ENCODE data around the gene PALLD. TPM values are rescaled to one million over a fixed set of nuclear protein-coding genes. Genes with fewer than 3 reads are reported as not detected.

The PALLD gene
- total RNA-seq, 1 experiment from 2014 or later: 166 TPM

GRCh38 chr4:168712316-168712890, 215.6 kb downstream of the PALLD start:
- ChIA-PET CTCF (interaction anchor here (1.4 kb wide), 1 partner anchor 127 kb away, joined by 4 read pairs; no protein-coding TSS in a partner anchor), POLR2A (no interaction called here), RAD21 (ENCODE audit: low non-redundant PET in 1 of 2, low total read pairs in 2 of 2, uncharacterized antibody in 2 of 2, unreplicated experiment in 2 of 2) (no interaction called here)
- Histone ChIP-seq H3K9me3 (ENCODE audit: control insufficient read depth in 1 of 2, insufficient read depth in 1 of 2, low read depth in 1 of 2, low read length in 2 of 2) (no peaks in the 10 kb centered on the region), H2AFZ (ENCODE audit: low read depth, low read length, poor library complexity, severe bottlenecking) (no peak overlapping the region), H3K4me2 (ENCODE audit: low read length) (no peak overlapping the region), H3K9me2 (ENCODE audit: insufficient read depth) (no peaks in the 10 kb centered on the region), H3K4me3 (replicated peaks in 1 of 2; ENCODE audit: low read depth in 1 of 2, low read length in 2 of 2) (no peak overlapping the region), H3K4me1 (ENCODE audit: control insufficient read depth in 1 of 2, insufficient read depth in 2 of 2, low read length in 2 of 2) (peaks cover 0 to 6% of the 10 kb centered on the region in 2 experiments; a peak in 1 of 4 replicates), H3K27ac (ENCODE audit: low read depth, low read length) (no peak overlapping the region), H3K36me3 (ENCODE audit: control insufficient read depth in 1 of 2, insufficient read depth in 2 of 2, low read length in 2 of 2) (peaks cover 9% of the 10 kb centered on the region in 2 experiments; a peak in 3 of 4 replicates), H4K20me1 (ENCODE audit: insufficient read depth) (no peaks in the 10 kb centered on the region), H3K9ac (ENCODE audit: low read length) (no peak overlapping the region), H3K27me3 (ENCODE audit: insufficient read depth, low read length) (no peaks in the 10 kb centered on the region), H3K79me2 (ENCODE audit: insufficient read depth, low read length) (no peaks in the 10 kb centered on the region)
- no peak for DNase-seq (ENCODE audit: low read depth, low spot score)
- intact Hi-C loops (cut with micrococcal nuclease): loop anchor here (10.0 kb wide), 1 partner anchor 772 kb away; no protein-coding TSS in a partner anchor
- no peak for ATAC-seq
- TF ChIP-seq CTCF (IDR thresholded peaks at IDR 0.05 in 2 of 3, conservative IDR thresholded peaks at IDR 0.05 in 1 of 3; ENCODE audit: borderline replicate concordance in 1 of 3, insufficient read depth in 1 of 3, low read depth in 2 of 3, low read length in 2 of 3): no peak
- TF ChIP-seq CBX3 (IDR thresholded peaks at IDR 0.05; ENCODE audit: low read depth): no peak
- TF ChIP-seq JUND (IDR thresholded peaks at IDR 0.05): no peak
- TF ChIP-seq EZH2phosphoT487 (IDR thresholded peaks at IDR 0.05; ENCODE audit: borderline replicate concordance): no peak
- TF ChIP-seq ZBTB33 (IDR thresholded peaks at IDR 0.05; ENCODE audit: extremely low read depth, insufficient replicate concordance, low read length): no peak
- TF ChIP-seq ZFX (IDR thresholded peaks at IDR 0.05): no peak
- BruUV-seq (replicated peaks): no TSS peak
